GM13976 (cell line): Measurements from ENCODE around the gene ETFDH.
A peak's percentile ranks its signal among the peaks of the same experiment; 100 is the strongest.

Experiments
- DNase-seq: peaks from one replicate; pipeline ENCODE4 v3.0.0; 2012; ENCODE audit warnings: low spot score
- CTCF ChIP-seq: IDR thresholded peaks from 2 replicates; pipeline ENCODE4 v1.5.1; 2012; ENCODE audit warnings: borderline replicate concordance, mild to moderate bottlenecking; ENCODE audit not compliant: insufficient read depth; ENCODE audit errors: extremely low read depth, missing control alignments, control extremely low read depth
- in situ Hi-C: fragments of 300-500 bp; cut with MboI; formaldehyde crosslinking; loops from one replicate; pipeline ENCODE4 v1.12.0; 2022; ENCODE audit warnings: low sequenced_read_pairs, mixed read lengths, inconsistent platforms; ENCODE audit not compliant: unreplicated experiment

ETFDH gene

GRCh38 chr4:158724637-158725036, 52.5 kb downstream of the ETFDH start:
- in situ Hi-C loops: loop anchor here (25.0 kb wide), 2 partner anchors 463 to 713 kb away; no protein-coding TSS in a partner anchor
- DNase-seq: no peak
- TF ChIP-seq CTCF: no peak

GRCh38 chr4:158726633-158727032, 54.5 kb downstream of the ETFDH start:
- TF ChIP-seq CTCF: no peak
- DNase-seq: no peak
- in situ Hi-C loops: loop anchor here (25.0 kb wide), 2 partner anchors 461 to 711 kb away; no protein-coding TSS in a partner anchor

GRCh38 chr4:158728236-158728635, 56.1 kb downstream of the ETFDH start:
- in situ Hi-C loops: loop anchor here (25.0 kb wide), 2 partner anchors 459 to 709 kb away; no protein-coding TSS in a partner anchor
- DNase-seq: no peak
- no peak for TF ChIP-seq CTCF

- peak; percentile 51 for DNase-seq
- in situ Hi-C loops: loop anchor here (25.0 kb wide), 2 partner anchors 457 to 707 kb away; no protein-coding TSS in a partner anchor
Observed at GRCh38 chr4:158729716-158730559, 57.8 kb downstream of the ETFDH start.

GRCh38 chr4:158738866-158739265, 66.8 kb downstream of the ETFDH start:
- in situ Hi-C loops: loop anchor here (25.0 kb wide), 2 partner anchors 448 to 698 kb away; no protein-coding TSS in a partner anchor
- no peak for TF ChIP-seq CTCF
- DNase-seq: no peak

More at GRCh38 chr4:158729716-158730559, 57.8 kb downstream of the ETFDH start:
- TF ChIP-seq CTCF: peak; percentile 70

- TF ChIP-seq CTCF: no peak
- DNase-seq: no peak
- in situ Hi-C loops: loop anchor here (25.0 kb wide), 2 partner anchors 448 to 698 kb away; no protein-coding TSS in a partner anchor
Observed at GRCh38 chr4:158739600-158739999, 67.5 kb downstream of the ETFDH start.
